ENCODE results near the gene PXN. TPM values are rescaled to one million over a fixed set of nuclear protein-coding genes. Genes with fewer than 3 reads are reported as not detected.
A peak's percentile ranks its signal among the peaks of the same experiment; 100 is the strongest.

PXN gene
- total RNA-seq, result 10 to 100 TPM; 29.3 to 35.9 TPM

DNA sequence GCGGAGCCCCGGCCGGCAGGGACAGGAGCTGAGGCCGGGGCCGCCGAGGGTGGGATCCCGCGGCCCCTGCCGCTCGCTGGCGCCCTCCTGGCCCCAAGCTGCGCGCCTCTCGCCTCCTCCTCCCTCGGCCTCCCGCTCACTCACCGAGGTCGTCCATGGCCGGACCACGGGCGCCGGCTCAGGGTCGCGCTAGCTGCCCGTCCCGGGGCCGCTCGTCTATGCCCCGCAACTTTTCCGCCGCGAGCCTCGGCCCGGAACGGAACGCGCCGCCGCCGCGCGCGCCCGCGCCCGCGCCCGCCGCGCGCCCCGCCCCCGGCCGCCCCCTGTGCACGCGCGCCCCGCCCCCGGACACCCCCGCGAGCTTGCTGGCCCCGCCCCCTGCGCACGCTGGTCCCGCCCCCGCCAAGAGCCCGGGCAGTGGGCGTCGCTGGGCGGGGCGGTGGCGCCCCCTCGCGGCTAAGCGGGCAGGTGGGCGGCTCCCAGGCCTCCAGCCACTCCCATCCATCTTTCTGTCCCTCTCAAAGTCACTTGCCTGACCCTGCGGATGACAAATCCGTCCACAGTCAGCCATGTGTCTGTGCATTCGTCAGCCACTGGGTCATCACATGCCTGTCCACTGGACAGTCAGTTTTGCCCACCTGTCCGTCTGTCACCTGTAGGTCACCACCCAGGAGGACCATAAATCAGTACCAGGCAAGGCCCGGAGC, at the start of gene PXN:
PXN (minus strand) TSS at position 258 of the 707 bp plus-strand sequence; CDS start at position 157, 101 bp downstream.
- ATAC-seq (peak; percentile 90), DNase-seq (peak; percentile 87 to 93 (median 92))
- Histone ChIP-seq H3K4me1 (peaks cover 35% of the 10 kb centered on the region), H3K4me3 (peak within 1 kb of the TSS; percentile 84 to 89), H3K9me3 (no peaks in the 10 kb centered on the region), H3K27me3 (no peaks in the 10 kb centered on the region), H3K27ac (peak within 1 kb of the TSS; percentile 66 to 88 (median 78)), H3K36me3 (replicated peaks in 1 of 2; ENCODE audit: insufficient read depth in 1 of 2, low read depth in 2 of 2) (no peaks in the 10 kb centered on the region)
- intact Hi-C loops (cut with DNase I), result loop anchor here (5.0 kb wide), 1 partner anchor 38 kb away; no protein-coding TSS in a partner anchor
- 2 to 7% methylated on average over 4 to 36 of the region's 81 CpGs for WGBS, 2 donors
- TF ChIP-seq, protein P1, sequence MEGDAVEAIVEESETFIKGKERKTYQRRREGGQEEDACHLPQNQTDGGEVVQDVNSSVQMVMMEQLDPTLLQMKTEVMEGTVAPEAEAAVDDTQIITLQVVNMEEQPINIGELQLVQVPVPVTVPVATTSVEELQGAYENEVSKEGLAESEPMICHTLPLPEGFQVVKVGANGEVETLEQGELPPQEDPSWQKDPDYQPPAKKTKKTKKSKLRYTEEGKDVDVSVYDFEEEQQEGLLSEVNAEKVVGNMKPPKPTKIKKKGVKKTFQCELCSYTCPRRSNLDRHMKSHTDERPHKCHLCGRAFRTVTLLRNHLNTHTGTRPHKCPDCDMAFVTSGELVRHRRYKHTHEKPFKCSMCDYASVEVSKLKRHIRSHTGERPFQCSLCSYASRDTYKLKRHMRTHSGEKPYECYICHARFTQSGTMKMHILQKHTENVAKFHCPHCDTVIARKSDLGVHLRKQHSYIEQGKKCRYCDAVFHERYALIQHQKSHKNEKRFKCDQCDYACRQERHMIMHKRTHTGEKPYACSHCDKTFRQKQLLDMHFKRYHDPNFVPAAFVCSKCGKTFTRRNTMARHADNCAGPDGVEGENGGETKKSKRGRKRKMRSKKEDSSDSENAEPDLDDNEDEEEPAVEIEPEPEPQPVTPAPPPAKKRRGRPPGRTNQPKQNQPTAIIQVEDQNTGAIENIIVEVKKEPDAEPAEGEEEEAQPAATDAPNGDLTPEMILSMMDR (IDR thresholded peaks at IDR 0.05), result peak; percentile 73 to 96 (median 84)
- peak; percentile 44 to 72 (median 55) for TF ChIP-seq POLR2A (IDR thresholded peaks at IDR 0.05)

DNA sequence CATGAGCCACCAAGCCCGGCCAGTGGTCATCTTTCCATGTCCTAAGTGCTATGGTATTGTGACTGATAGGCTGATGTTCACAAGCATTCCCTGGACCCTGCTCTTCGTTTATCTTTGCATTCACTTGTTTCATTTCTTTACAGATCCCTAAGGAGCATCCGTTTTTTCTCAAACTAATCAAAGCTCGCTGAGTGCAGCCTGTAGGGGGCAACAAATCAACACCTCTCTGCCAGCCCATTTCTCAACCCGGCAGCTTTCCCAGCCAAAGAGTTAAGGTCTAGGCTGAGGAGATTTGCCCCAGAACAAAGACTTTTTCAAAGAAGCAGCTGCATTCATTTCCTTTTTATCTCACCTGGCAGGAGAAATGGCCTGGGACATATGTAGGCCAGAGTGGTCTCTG, 48.7 kb upstream of the PXN start:
- intact Hi-C loops (cut with DNase I), result no loop called here
- no peak overlapping the region for H3K4me3 ChIP-seq
- no peaks in the 10 kb centered on the region for H3K36me3 ChIP-seq (replicated peaks in 1 of 2; ENCODE audit: insufficient read depth in 1 of 2, low read depth in 2 of 2)
- no peaks in the 10 kb centered on the region for H3K9me3 ChIP-seq
- no peaks in the 10 kb centered on the region for H3K27me3 ChIP-seq
- H3K4me1 ChIP-seq, result peaks cover 37% of the 10 kb centered on the region
- DNase-seq (peak in 1 of 4 donors; percentile 63), ATAC-seq (no peak)
- TF ChIP-seq POLR2A (IDR thresholded peaks at IDR 0.05), result no peak
- TF ChIP-seq, protein P1 (IDR thresholded peaks at IDR 0.05), result peak in 5 of 7 experiments; percentile 17 to 41 (median 33)
- WGBS, 2 donors, result 56 to 62% methylated on average over 5 of the region's 5 CpGs
- peak overlapping the region in 1 of 4 donors; percentile 1 for H3K27ac ChIP-seq

DNA sequence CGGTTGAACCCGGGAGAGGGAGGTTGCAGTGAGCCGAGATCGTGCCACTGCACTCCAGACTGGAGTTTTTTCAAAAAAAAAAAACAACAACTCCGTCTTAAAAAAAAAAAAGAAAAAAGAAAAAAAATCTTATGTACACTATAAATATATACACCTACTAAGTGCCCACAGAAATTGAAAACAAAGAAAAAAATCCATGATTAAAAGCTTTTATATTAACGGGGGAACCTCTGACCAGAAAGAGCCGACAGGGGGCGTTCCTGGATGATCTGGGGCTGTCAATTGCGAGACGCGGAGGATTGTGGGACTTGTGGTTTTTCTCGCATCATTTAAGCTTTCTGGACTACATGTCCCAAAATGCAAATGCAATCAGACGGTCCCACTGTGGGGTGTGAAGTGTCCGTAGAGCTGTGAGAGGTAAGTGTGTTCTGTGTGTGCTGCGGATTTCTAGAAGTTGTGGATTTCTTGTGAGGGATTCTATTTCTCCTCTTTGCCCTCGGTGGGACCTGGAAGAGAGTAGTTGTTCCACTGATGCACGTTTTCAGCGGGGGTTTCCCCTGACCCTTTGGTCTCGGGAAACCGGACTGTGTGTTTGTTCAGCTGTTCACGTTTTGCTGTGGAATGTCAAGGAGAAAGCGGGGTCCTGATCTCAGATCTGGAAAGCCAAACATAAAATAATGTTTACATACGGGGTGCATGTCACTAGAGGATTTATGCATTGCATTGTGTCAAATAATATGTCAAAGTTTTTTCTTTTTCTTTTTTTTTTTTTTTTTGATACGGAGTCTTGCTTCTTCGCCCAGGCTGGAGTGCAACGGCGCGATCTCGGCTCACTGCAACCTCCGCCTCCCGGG, 36.7 kb upstream of the PXN start, which contains the start of gene SIRT4:
SIRT4 (plus strand) TSS at position 360 of the 854 bp plus-strand sequence. CDS start 1,241 bp downstream, outside the sequence.
- WGBS, 2 donors, result 3 to 5% methylated on average over 31 of the region's 31 CpGs
- TF ChIP-seq, protein P1 (IDR thresholded peaks at IDR 0.05), result peak; percentile 71 to 89 (median 82)
- peak in 2 of 3 donors; percentile 33 to 35 for TF ChIP-seq POLR2A (IDR thresholded peaks at IDR 0.05)
- Histone ChIP-seq H3K36me3 (replicated peaks in 1 of 2; ENCODE audit: insufficient read depth in 1 of 2, low read depth in 2 of 2) (no peaks in the 10 kb centered on the region), H3K4me1 (peaks cover 18% of the 10 kb centered on the region), H3K27me3 (no peaks in the 10 kb centered on the region), H3K9me3 (no peaks in the 10 kb centered on the region), H3K4me3 (peak within 1 kb of the TSS in 1 of 2 donors; percentile 23), H3K27ac (peak within 1 kb of the TSS; percentile 62 to 85 (median 78))
- DNase-seq (peak; percentile 91 to 95 (median 93)), ATAC-seq (peak; percentile 96)
- intact Hi-C loops (cut with DNase I), result no loop called here

DNA sequence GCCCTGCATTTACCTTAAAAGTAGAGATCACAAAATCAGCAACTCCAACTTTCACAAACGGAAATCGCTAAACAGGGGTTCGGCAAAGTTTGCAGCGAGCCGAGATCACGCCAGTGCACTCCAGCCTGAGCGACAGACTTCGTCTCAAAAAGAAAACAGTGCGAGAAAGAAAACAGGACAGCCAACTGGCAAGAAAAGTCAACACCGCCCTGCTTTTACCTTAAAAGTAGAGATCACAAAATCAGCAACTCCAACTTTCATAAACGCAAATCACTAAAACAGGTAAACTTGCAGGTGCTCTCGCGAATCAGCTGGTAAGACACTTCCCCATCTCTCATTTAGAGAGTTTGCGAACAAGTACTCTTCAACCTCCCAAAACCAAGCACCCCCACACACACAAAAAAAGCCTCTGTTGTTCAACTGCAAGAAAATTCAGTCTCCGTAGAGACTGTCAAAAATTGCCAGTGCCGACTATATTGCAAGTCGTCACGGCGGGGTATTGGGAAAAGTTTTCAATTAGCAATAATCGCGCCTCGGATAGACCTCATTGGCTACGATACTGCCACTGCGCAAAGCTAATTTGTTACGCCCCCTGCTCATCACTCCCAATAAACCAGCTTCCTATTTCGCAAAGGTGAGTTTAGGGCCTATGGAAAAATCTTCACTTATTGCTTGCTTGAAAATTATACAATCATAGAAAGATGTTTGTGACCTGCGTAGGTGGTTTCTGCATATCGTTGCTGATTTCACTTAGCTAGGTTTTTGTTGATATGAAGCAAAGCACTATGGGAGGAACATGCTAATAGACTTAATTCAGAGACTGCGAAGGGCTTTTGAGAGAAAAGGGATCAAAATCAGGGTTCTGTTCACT, 27.4 kb upstream of the PXN start, which contains the start of gene RNU4-1:
RNU4-1 (minus strand) TSS at position 577 of the 871 bp plus-strand sequence.
- DNase-seq (peak; percentile 79 to 91 (median 84)), ATAC-seq (peak; percentile 67)
- intact Hi-C loops (cut with DNase I), result no loop called here
- TF ChIP-seq POLR2A (IDR thresholded peaks at IDR 0.05), result peak; percentile 68 to 99 (median 98)
- TF ChIP-seq, protein P1 (IDR thresholded peaks at IDR 0.05), result peak in 1 of 7 experiments; percentile 1
- H3K27me3 ChIP-seq, result no peaks in the 10 kb centered on the region
- 0% methylated on average over 29 of the region's 29 CpGs for WGBS, 2 donors
- peaks cover 18% of the 10 kb centered on the region for H3K4me1 ChIP-seq
- no peaks in the 10 kb centered on the region for H3K9me3 ChIP-seq
- H3K4me3 ChIP-seq, result peak within 1 kb of the TSS; percentile 21 to 51
- H3K36me3 ChIP-seq (replicated peaks in 1 of 2; ENCODE audit: insufficient read depth in 1 of 2, low read depth in 2 of 2), result no peaks in the 10 kb centered on the region
- peak within 1 kb of the TSS; percentile 98 to 99 (median 99) for H3K27ac ChIP-seq

All from body of pancreas (tissue), 4 donors.